HEK293 (cell line): ENCODE results near the gene RASAL2.

Experiments
- SP2 ChIP-seq: fragments of 450-650 bp; formaldehyde crosslinking; IDR thresholded peaks from 2 replicates; pipeline ENCODE4 v1.5.1; 2016; ENCODE audit warnings: missing biosample characterization, missing genetic modification characterization
- ZEB2 ChIP-seq: fragments of 450-650 bp; formaldehyde crosslinking; IDR thresholded peaks from 2 replicates; pipeline ENCODE4 v1.5.1; 2016; ENCODE audit warnings: missing biosample characterization, missing genetic modification characterization
- ZNF266 ChIP-seq: fragments of 450-650 bp; formaldehyde crosslinking; IDR thresholded peaks from 2 replicates; pipeline ENCODE4 v1.5.1; 2016; ENCODE audit warnings: missing biosample characterization, missing genetic modification characterization, low read depth
- ZNF37A ChIP-seq: fragments of 450-650 bp; IDR thresholded peaks from 2 replicates; pipeline ENCODE4 v1.5.1; 2018; ENCODE audit warnings: missing biosample characterization, missing genetic modification characterization
- TF ChIP-seq, protein P1 (sequence below): fragments of 450-650 bp; formaldehyde crosslinking; IDR thresholded peaks from 2 replicates; pipeline ENCODE4 v1.5.1; 2016; ENCODE audit warnings: missing biosample characterization, missing genetic modification characterization
- TF ChIP-seq, protein P2 (sequence below): fragments of 450-650 bp; formaldehyde crosslinking; IDR thresholded peaks from 2 replicates; pipeline ENCODE4 v1.5.1; 2016; ENCODE audit warnings: missing biosample characterization, missing genetic modification characterization

DNA sequence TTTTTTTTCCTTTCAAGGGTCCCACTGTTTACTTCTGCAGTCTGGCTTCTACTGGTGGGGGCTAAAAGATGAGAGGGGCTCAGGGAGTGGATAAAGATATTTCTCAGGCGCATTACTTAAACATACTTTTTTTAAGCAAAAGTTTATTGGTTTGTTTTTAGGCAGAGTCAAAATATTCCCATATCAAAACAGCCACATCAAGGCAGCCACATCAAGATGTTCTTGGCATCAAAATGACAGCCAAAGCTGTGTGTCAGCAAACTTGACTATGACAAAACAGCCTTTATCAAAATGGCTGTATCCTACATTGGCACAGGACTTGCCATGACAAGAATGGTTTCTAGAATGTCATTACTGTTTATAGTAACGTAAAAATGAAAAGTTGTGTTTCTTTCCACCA lies 22.1 kb upstream of the RASAL2 start:
- TF ChIP-seq SP2 (tag by site-specific recombination) (no peak), ZEB2 (tag by site-specific recombination) (no peak), ZNF266 (tag by site-specific recombination) (no peak), ZNF37A (no peak)
- TF ChIP-seq, protein P1, sequence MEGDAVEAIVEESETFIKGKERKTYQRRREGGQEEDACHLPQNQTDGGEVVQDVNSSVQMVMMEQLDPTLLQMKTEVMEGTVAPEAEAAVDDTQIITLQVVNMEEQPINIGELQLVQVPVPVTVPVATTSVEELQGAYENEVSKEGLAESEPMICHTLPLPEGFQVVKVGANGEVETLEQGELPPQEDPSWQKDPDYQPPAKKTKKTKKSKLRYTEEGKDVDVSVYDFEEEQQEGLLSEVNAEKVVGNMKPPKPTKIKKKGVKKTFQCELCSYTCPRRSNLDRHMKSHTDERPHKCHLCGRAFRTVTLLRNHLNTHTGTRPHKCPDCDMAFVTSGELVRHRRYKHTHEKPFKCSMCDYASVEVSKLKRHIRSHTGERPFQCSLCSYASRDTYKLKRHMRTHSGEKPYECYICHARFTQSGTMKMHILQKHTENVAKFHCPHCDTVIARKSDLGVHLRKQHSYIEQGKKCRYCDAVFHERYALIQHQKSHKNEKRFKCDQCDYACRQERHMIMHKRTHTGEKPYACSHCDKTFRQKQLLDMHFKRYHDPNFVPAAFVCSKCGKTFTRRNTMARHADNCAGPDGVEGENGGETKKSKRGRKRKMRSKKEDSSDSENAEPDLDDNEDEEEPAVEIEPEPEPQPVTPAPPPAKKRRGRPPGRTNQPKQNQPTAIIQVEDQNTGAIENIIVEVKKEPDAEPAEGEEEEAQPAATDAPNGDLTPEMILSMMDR: no peak
- TF ChIP-seq, protein P2, sequence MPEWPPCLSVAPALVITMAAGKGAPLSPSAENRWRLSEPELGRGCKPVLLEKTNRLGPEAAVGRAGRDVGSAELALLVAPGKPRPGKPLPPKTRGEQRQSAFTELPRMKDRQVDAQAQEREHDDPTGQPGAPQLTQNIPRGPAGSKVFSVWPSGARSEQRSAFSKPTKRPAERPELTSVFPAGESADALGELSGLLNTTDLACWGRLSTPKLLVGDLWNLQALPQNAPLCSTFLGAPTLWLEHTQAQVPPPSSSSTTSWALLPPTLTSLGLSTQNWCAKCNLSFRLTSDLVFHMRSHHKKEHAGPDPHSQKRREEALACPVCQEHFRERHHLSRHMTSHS (tag by site-specific recombination): no peak
